Gastrocnemius medialis (tissue), 4 donors: ENCODE measurements around the gene SH3YL1. TPM values are rescaled to one million over a fixed set of nuclear protein-coding genes. Genes with fewer than 3 reads are reported as not detected.

Experiments
- ATAC-seq, 2 donors: fragments of 150-250 bp; one replicate each; pipeline ENCODE4 v1.9.1; 2016
- DNase-seq, 2 donors: peaks; one replicate each; pipeline ENCODE4 v3.0.0-alpha.2; 2019
- H3K27ac ChIP-seq, 4 donors: fragments of 200-600 bp; sonication (generic); 1 replicate in 1 of 4; 2 replicates in 3 of 4; pipeline ENCODE4 v1.5.1; 2016 to 2018; ENCODE audit warnings: mild to moderate bottlenecking in 2 of 4, moderate library complexity in 1 of 4
- H3K27me3 ChIP-seq, 3 donors: fragments of 200-600 bp; sonication (generic) in 2 of 3; 1 replicate in 1 of 3; 2 replicates in 2 of 3; pipeline versions ENCODE4 v1.5.1 to v1.6.0; 2016 to 2019; ENCODE audit warnings: mild to moderate bottlenecking in 1 of 3, moderate library complexity in 1 of 3
- H3K36me3 ChIP-seq, 2 donors: fragments of 200-600 bp; sonication (generic) in 1 of 2; one replicate each; pipeline ENCODE4 v1.5.1; 2017 to 2018
- H3K4me1 ChIP-seq, 2 donors: fragments of 200-600 bp; sonication (generic) in 1 of 2; one replicate each; pipeline ENCODE4 v1.5.1; 2016 to 2017; ENCODE audit warnings: mild to moderate bottlenecking in 2 of 2
- H3K4me3 ChIP-seq, 4 donors: fragments of 200-600 bp; sonication (generic) in 3 of 4; 1 replicate in 1 of 4; 2 replicates in 3 of 4; pipeline ENCODE4 v1.5.1; 2016 to 2019; ENCODE audit warnings: mild to moderate bottlenecking in 2 of 4
- H3K9me3 ChIP-seq, 3 donors: fragments of 200-600 bp; sonication (generic) in 2 of 3; 1 replicate in 1 of 3; 2 replicates in 2 of 3; pipeline ENCODE4 v1.5.1; 2016 to 2019
- POLR2A ChIP-seq, 2 donors: fragments of 450-650 bp; IDR thresholded peaks; one replicate each; pipeline ENCODE4 v1.6.1; 2017; ENCODE audit warnings: antibody characterized with exemption in 2 of 2, mild to moderate bottlenecking in 2 of 2, moderate library complexity in 2 of 2
- in situ Hi-C, 4 donors: fragments of 200-750 bp; cut with MboI; loops; one replicate each; pipeline versions ENCODE4 v1.15.0 to v1.8.0; 2017; ENCODE audit warnings: low sequenced_read_pairs in 4 of 4
- intact Hi-C: fragments of 100-400 bp; cut with DNase I; formaldehyde crosslinking; loops from one replicate; pipeline ENCODE4 v1.15.1; 2023; ENCODE audit warnings: low total_unique reads
- total RNA-seq, 4 donors: library from RNA; depleted of rRNA; stranded (reverse); fragments of >200 nt; gene quantifications; one replicate each; pipeline versions ENCODE4 v1.1.0 to v1.2.3, GENCODE V29; 2016
- TF ChIP-seq, protein P1 (sequence below), 5 experiments: fragments of 450-650 bp in 3 of 5; fragments of 200-600 bp in 2 of 5; sonication (generic) in 2 of 5; IDR thresholded peaks in 4 of 5; conservative IDR thresholded peaks in 1 of 5; 1 replicate in 4 of 5; 2 replicates in 1 of 5; pipeline ENCODE4 v1.5.1; 2016 to 2019; ENCODE audit warnings: antibody characterized with exemption in 5 of 5, mild to moderate bottlenecking in 3 of 5, moderate library complexity in 3 of 5

Gene SH3YL1
- total RNA-seq, 4 donors from 2014 or later: 6.2 to 16.1 (median 8.5) TPM

DNA sequence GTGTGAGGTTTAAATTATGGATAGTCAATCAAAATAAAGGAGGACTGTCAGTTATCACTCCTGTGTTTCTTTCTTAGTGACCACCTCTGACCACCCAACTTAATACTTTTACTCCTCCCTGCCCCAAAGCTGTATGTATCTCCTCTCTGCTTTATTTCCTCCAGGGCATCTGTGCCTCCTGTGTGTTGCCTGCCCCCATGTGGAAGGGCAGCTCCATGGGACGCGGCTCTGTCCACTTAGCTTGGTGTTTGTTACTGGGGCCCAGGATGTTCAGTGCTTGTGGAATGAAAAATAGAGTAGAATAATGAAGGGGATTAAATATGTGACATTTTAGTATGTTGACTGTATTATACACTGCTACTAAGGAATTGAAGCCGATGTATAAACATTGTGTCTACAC lies 10.7 kb upstream of the SH3YL1 start:
- no peak for DNase-seq
- H3K4me1 ChIP-seq: peaks cover 6 to 13% of the 10 kb centered on the region in 2 donors
- H3K27ac ChIP-seq: no peak overlapping the region
- ATAC-seq: no peak
- no peaks in the 10 kb centered on the region for H3K27me3 ChIP-seq
- no peaks in the 10 kb centered on the region for H3K9me3 ChIP-seq
- intact Hi-C loops (no loop called here), in situ Hi-C loops (no loop called here)
- TF ChIP-seq, protein P1, sequence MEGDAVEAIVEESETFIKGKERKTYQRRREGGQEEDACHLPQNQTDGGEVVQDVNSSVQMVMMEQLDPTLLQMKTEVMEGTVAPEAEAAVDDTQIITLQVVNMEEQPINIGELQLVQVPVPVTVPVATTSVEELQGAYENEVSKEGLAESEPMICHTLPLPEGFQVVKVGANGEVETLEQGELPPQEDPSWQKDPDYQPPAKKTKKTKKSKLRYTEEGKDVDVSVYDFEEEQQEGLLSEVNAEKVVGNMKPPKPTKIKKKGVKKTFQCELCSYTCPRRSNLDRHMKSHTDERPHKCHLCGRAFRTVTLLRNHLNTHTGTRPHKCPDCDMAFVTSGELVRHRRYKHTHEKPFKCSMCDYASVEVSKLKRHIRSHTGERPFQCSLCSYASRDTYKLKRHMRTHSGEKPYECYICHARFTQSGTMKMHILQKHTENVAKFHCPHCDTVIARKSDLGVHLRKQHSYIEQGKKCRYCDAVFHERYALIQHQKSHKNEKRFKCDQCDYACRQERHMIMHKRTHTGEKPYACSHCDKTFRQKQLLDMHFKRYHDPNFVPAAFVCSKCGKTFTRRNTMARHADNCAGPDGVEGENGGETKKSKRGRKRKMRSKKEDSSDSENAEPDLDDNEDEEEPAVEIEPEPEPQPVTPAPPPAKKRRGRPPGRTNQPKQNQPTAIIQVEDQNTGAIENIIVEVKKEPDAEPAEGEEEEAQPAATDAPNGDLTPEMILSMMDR (IDR thresholded peaks at IDR 0.05 in 4 of 5, conservative IDR thresholded peaks at IDR 0.05 in 1 of 5): no peak
- TF ChIP-seq POLR2A (IDR thresholded peaks at IDR 0.05): no peak
- no peak overlapping the region for H3K4me3 ChIP-seq
- peaks cover 0 to 38% of the 10 kb centered on the region in 2 donors for H3K36me3 ChIP-seq

DNA sequence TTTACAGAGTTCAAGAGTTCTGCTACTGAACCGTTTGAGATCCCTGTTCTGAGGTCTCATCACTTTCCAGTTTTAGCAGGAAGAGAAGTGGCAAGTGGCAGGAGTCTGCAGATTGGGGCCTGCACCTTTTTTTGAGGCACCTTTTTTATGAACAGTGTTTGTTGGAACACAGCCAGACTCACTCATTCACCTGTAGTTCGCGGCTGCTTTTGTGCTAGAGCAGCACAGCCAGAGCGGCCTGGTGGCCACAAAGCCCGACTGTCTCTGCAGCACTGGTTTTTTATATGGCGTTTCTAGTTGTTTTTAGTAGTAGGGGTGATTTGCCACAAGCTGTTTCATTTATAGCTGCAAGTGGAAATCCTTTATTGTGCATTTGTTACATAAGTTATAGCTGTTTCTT lies 9.5 kb upstream of the SH3YL1 start:
- no peak for DNase-seq
- in situ Hi-C loops: no loop called here
- H3K27me3 ChIP-seq: no peaks in the 10 kb centered on the region
- peaks cover 0 to 27% of the 10 kb centered on the region in 2 donors for H3K36me3 ChIP-seq
- H3K4me1 ChIP-seq: peaks cover 13 to 19% of the 10 kb centered on the region in 2 donors
- H3K4me3 ChIP-seq: no peak overlapping the region
- no peak overlapping the region for H3K27ac ChIP-seq
- no peak for ATAC-seq
- intact Hi-C loops: no loop called here
- no peak for TF ChIP-seq POLR2A (IDR thresholded peaks at IDR 0.05)
- TF ChIP-seq, protein P1 (IDR thresholded peaks at IDR 0.05 in 4 of 5, conservative IDR thresholded peaks at IDR 0.05 in 1 of 5): no peak
- H3K9me3 ChIP-seq: no peaks in the 10 kb centered on the region

DNA sequence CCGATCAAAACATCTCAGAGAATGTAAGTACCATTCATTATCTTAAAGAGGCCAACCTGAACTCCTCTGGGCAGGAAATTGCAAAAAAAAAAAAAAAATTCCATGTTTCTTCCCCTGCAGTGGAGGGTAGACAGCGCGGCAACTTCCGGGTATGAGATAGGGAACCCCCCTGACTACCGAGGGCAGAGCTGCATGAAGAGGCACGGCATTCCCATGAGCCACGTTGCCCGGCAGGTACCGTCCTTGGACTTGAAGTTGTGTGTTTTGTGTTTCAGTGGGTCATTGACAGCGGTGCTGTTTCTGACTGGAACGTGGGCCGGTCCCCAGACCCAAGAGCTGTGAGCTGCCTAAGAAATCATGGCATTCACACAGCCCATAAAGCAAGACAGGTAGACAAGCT lies 8.1 kb upstream of the SH3YL1 start:
- intact Hi-C loops (no loop called here), in situ Hi-C loops (no loop called here)
- TF ChIP-seq, protein P1 (IDR thresholded peaks at IDR 0.05 in 4 of 5, conservative IDR thresholded peaks at IDR 0.05 in 1 of 5): no peak
- no peak for TF ChIP-seq POLR2A (IDR thresholded peaks at IDR 0.05)
- no peak overlapping the region for H3K27ac ChIP-seq
- H3K27me3 ChIP-seq: no peaks in the 10 kb centered on the region
- no peak for DNase-seq
- no peaks in the 10 kb centered on the region for H3K9me3 ChIP-seq
- ATAC-seq: no peak
- peaks cover 13 to 21% of the 10 kb centered on the region in 2 donors for H3K4me1 ChIP-seq
- no peak overlapping the region for H3K4me3 ChIP-seq
- H3K36me3 ChIP-seq: peaks cover 0 to 13% of the 10 kb centered on the region in 2 donors

DNA sequence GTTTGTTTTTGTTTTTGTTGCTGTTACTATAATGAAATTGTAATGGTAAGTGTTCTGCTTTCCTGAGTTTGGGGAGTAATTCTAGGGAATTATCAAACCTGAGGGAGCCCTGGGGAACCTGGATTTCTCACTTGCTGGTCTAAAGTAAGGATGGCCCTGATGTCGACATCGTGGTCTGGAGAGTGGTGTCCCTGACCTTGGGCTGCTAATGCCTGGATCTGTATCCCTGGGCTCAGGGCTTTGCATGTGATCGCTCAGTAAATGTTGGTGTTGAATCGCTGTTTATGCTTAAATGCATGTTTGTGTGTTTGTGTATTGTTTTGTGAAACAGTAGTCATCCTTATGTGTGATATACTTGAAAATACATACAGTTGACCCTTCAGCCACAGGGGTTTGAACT lies 7.0 kb upstream of the SH3YL1 start:
- H3K27ac ChIP-seq: no peak overlapping the region

More for the DNA sequence above, 7.0 kb upstream of the SH3YL1 start:
- peaks cover 19 to 31% of the 10 kb centered on the region in 2 donors for H3K4me1 ChIP-seq
- intact Hi-C loops (no loop called here), in situ Hi-C loops (no loop called here)
- H3K9me3 ChIP-seq: no peaks in the 10 kb centered on the region
- TF ChIP-seq, protein P1 (IDR thresholded peaks at IDR 0.05 in 4 of 5, conservative IDR thresholded peaks at IDR 0.05 in 1 of 5): no peak
- no peak for TF ChIP-seq POLR2A (IDR thresholded peaks at IDR 0.05)
- ATAC-seq: no peak
- H3K27me3 ChIP-seq: no peaks in the 10 kb centered on the region
- H3K36me3 ChIP-seq: peaks cover 0 to 10% of the 10 kb centered on the region in 2 donors
- DNase-seq: no peak
- H3K4me3 ChIP-seq: no peak overlapping the region
